Progenitor cell of endocrine pancreas (in vitro differentiated cells): Measurements from ENCODE around the gene COL1A1. TPM values are rescaled to one million over a fixed set of nuclear protein-coding genes. Genes with fewer than 3 reads are reported as not detected.

ENCODE experiments used
- DNase-seq: peaks from one replicate; pipeline ENCODE4 v3.0.0; 2021; ENCODE audit warnings: low spot score; ENCODE audit not compliant: unreplicated experiment
- H3K27ac Mint-ChIP-seq: 2 replicates; pipeline ENCODE4 v1.8.0; 2021; ENCODE audit warnings: mild to moderate bottlenecking, moderate library complexity, mixed read lengths
- H3K27me3 Mint-ChIP-seq: 2 replicates; pipeline ENCODE4 v1.8.0; 2021; ENCODE audit warnings: mixed read lengths
- H3K36me3 Mint-ChIP-seq: 2 replicates; pipeline ENCODE4 v1.8.0; 2022; ENCODE audit warnings: mixed read lengths; ENCODE audit not compliant: insufficient read depth
- H3K4me1 Mint-ChIP-seq: 2 replicates; pipeline ENCODE4 v1.8.0; 2021; ENCODE audit warnings: low read depth, mixed read lengths
- H3K4me3 Mint-ChIP-seq: 2 replicates; pipeline ENCODE4 v1.8.0; 2021; ENCODE audit warnings: low read depth, mild to moderate bottlenecking, moderate library complexity, mixed read lengths
- H3K9me3 Mint-ChIP-seq: 2 replicates; pipeline ENCODE4 v1.8.0; 2021; ENCODE audit warnings: low read depth, mixed read lengths
- CTCF ChIP-seq: fragments of 200-600 bp; sonication (generic); IDR thresholded peaks from one replicate; pipeline ENCODE4 v1.5.0; 2021; ENCODE audit warnings: antibody characterized with exemption, mild to moderate bottlenecking; ENCODE audit not compliant: unreplicated experiment
- total RNA-seq: library from RNA; stranded (reverse); gene quantifications from 2 replicates; pipeline ENCODE4 v1.2.1, GENCODE V29; 2021

The COL1A1 gene
- total RNA-seq, 1 donor from 2014 or later = 26.7 TPM

GRCh38 chr17:50196826-50197225 is 4.6 kb downstream of the COL1A1 start:
- peaks cover 16% of the 10 kb centered on the region for H3K27me3 Mint-ChIP-seq
- H3K36me3 Mint-ChIP-seq = no peaks in the 10 kb centered on the region
- no peak for TF ChIP-seq CTCF
- no peak overlapping the region for H3K27ac Mint-ChIP-seq
- no peak overlapping the region for H3K4me3 Mint-ChIP-seq
- no peak for DNase-seq
- no peaks in the 10 kb centered on the region for H3K9me3 Mint-ChIP-seq
- H3K4me1 Mint-ChIP-seq = peaks cover 6% of the 10 kb centered on the region

GRCh38 chr17:50196036-50196435 is 5.4 kb downstream of the COL1A1 start:
- Mint-ChIP-seq H3K36me3 (no peaks in the 10 kb centered on the region), H3K4me1 (peaks cover 4% of the 10 kb centered on the region), H3K4me3 (no peak overlapping the region), H3K27ac (no peak overlapping the region), H3K27me3 (peaks cover 10% of the 10 kb centered on the region), H3K9me3 (no peaks in the 10 kb centered on the region)
- no peak for TF ChIP-seq CTCF
- DNase-seq = no peak

- no peak overlapping the region for H3K27ac Mint-ChIP-seq
- H3K4me1 Mint-ChIP-seq = no peaks in the 10 kb centered on the region
- no peaks in the 10 kb centered on the region for H3K36me3 Mint-ChIP-seq
- H3K9me3 Mint-ChIP-seq = no peaks in the 10 kb centered on the region
- no peak overlapping the region for H3K4me3 Mint-ChIP-seq
- no peak for DNase-seq
- no peak for TF ChIP-seq CTCF
- peaks cover 5% of the 10 kb centered on the region for H3K27me3 Mint-ChIP-seq
Measured at GRCh38 chr17:50194934-50195865, 6.2 kb downstream of the COL1A1 start.

GRCh38 chr17:50194140-50194933 is 7.1 kb downstream of the COL1A1 start:
- Mint-ChIP-seq H3K4me3 (no peak overlapping the region), H3K9me3 (no peaks in the 10 kb centered on the region), H3K27me3 (peaks cover 5% of the 10 kb centered on the region), H3K4me1 (no peaks in the 10 kb centered on the region), H3K36me3 (no peaks in the 10 kb centered on the region), H3K27ac (no peak overlapping the region)
- DNase-seq = no peak
- no peak for TF ChIP-seq CTCF

GRCh38 chr17:50192618-50193291 is 8.7 kb downstream of the COL1A1 start:
- DNase-seq = no peak
- no peaks in the 10 kb centered on the region for H3K4me1 Mint-ChIP-seq
- H3K27ac Mint-ChIP-seq = no peak overlapping the region
- H3K4me3 Mint-ChIP-seq = no peak overlapping the region
- H3K9me3 Mint-ChIP-seq = no peaks in the 10 kb centered on the region
- H3K36me3 Mint-ChIP-seq = no peaks in the 10 kb centered on the region
- H3K27me3 Mint-ChIP-seq = no peaks in the 10 kb centered on the region
- no peak for TF ChIP-seq CTCF
